Fibroblast of upper back skin (primary cell): ENCODE data around the gene PCBP3.

Experiments used
- DNase-seq: peaks from one replicate; pipeline ENCODE4 v3.0.0-alpha.2; 2013

Gene PCBP3

GRCh38 chr21:45867041-45867666 lies 223.6 kb downstream of the PCBP3 start:
- DNase-seq: no peak

DNA sequence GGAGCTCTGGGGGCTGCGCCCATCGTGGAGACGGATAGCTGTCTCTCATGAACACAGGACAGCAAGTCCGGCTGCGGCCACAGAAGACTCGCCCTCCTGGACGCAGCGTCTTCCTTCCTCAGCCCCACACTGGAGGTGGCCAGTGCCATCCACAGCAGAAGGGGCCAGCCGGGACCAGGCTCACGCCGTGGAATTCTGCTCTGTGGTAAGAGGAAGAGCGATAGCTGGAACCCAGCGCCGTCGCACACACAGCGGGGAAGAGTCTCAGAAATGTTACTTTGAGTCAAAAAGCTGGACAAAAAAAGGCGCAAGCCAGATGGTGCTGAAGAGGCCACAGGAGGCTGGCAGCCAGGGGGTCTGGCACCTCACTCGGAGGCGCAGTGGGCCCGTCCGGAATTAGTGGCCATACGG lies 224.2 kb downstream of the PCBP3 start:
- no peak for DNase-seq

DNA sequence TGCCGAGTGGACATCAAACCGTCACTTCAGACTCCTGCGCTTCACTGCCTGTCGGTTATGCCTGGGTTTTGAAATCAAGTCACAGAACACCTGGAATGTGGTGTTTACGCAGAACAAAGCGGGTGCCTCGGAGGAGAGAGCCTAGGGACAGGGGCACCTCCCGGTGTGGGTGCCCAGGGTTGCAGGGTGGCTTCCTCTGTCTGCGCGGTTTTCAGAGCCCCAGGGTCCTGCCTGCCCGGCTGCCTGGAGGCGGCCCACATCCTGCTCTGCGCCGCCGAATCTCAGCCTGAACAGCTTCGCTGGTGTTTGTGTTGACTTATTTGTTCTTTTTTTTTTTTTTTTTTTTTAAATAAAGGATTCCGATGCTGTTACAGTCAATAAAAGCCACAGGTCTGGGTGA lies 224.6 kb downstream of the PCBP3 start:
- no peak for DNase-seq

DNA sequence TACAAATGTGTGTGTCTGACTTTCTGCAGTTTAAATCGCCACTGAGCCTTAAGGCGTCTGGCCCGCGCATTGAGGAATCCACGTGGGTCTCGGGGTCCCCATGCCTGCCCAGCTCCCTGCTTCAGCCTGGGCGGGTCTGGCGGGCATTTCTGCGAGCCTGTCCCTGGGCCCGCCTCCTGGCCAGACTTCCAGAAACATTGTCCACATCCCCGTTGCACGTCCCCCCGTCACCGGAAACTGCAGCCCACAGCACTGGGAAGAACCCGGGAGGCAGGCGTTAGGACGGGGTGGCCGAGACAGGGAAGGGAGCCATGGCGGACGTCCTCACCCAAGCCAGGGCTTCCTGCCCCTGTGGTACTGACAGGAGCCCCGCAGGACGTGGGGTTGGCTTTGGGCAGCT lies 225.0 kb downstream of the PCBP3 start:
- no peak for DNase-seq

GRCh38 chr21:45869121-45870007 lies 225.8 kb downstream of the PCBP3 start:
- DNase-seq: peak; percentile 70

DNA sequence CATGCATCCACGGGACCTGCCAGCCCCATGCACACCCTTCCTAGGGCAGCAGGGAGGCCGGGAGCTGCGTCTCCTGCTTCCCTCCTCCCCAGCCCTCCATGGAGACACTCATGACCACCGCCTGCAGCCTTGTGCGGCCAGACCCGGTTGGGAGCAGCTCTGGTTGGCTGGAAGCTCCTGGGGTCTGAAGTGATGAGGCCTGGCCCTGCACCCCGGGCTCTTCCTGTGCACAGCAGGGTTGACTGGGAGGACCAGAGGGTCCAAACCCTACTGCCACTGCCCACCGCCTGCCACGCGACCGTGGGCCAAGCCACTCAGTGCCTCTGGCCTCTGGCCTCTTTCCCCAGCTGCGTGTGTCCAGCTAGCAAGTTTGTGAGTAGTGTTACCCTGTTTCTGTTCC lies 226.9 kb downstream of the PCBP3 start:
- no peak for DNase-seq

DNA sequence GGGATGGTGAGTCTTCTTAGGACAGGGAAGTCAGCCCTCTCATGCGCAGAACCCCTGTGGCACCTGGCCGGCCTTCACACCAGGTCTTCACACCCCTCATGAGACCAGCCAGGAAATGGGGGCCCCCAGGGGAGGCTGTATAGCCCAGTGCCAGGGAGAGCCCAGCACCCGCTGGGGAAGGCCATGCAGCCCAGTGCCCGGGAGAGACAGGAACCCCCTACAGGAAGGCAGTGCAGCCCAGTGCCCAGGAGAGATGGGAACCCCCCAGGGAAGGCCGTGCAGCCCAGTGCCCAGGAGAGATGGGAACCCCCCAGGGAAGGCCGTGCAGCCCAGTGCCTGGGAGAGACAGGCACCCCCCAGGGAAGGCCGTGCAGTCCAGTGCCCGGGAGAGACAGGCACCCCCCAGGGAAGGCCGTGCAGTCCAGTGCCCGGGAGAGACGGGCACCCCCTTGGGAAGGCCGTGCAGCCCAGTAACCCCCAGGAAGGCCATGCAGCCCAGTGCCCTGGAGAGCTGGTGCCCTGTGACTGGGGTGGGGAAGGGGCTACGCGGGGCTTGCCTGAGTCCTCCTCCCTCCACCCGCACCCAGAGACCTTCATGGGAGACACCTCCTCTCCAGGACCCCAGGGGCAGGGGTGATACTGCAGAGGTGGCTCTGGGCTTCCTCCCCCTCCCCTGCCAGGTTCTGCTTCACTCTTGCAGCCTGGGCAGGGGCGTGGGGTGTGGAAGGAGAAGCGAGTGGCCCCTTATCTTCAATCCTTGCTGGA lies 227.5 kb downstream of the PCBP3 start:
- DNase-seq: no peak

DNA sequence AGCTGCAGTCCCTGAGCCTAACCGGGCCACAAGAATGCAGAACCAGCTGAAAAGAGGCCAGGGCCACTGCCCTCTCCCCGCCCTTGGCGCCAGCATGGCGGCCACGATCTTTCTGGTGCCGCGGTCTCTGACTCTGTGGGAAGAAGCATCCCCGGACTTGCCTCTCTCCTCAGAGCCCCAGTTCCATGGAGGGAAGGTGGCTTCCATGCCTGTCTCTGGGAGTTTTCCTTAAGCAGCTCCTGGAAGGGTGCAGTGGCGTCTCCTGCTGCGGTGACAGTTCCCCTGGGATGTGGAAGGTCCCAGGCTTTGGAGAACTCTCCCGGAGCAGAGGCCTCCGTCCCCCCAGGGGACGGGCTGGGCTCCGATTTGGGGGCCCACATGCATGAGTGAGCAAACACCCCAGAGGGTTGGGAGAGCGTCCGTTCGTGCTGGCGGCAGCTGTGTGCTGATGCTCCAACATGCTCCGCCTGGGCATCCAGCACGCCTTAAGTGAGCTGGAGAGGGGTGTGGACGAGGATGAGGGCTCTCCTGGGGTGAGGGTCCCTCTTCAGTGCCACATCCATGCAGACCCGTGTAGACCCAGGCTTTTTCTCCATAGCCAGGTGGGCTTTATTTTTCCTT lies 228.2 kb downstream of the PCBP3 start:
- no peak for DNase-seq

DNA sequence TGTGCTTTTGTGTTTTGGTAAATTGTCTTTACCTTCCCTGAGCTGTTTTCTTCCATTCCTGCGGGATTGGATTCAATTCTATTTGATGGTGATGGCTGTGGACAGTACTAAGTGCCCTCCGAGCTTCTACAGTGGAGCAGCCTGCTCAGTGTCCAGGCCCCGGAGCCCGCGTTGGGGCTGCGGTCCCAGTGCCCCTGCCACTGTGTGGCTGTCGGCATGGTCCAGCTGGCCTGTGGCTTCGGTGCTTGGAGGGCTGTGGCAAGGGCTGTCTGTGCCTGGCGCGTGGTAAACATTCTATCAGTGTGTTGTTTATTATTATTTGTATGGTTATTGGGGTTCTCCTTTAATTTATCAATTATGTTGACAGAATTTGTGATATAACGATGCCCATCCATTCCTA lies 228.9 kb downstream of the PCBP3 start:
- DNase-seq: no peak

GRCh38 chr21:45872902-45873301 lies 229.4 kb downstream of the PCBP3 start:
- no peak for DNase-seq

DNA sequence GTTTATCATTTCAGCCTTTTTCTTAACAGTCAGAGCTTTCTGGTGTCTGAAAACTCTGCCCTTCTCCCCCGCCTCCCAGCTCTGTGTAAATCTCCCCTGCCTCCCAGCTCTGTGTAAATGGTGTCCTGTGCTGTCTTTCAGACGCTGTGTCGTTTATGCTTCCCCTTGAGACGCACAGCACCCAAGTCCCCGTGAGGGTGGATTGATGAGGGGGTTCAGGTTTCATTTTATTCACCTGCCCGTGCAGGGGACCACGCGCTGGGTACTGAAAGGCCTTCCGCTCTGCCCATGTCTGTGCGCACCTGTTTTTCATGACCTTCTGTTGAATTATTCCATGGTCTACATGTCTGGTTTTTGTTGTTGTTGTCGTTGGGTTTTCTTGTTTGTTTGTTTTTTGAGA lies 229.9 kb downstream of the PCBP3 start:
- no peak for DNase-seq

DNA sequence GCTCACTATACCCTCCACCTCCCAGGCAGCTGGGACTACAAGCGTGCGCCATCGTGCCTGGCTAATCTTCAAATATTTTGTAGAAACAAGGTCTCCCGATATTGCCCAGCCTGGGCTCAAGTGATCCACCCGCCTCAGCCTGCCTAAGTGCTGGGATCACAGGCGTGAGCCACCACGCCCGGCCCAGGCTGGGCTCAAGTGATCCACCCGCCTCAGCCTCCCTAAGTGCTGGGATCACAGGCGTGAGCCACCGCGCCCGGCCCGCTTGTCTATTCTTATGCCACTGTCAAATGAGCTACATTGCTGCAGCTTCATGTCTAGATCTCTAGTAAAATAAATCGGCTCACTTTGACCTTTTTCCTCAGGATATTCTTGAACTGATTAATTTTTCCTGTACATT lies 230.3 kb downstream of the PCBP3 start:
- DNase-seq: no peak

GRCh38 chr21:45874716-45875415 lies 231.3 kb downstream of the PCBP3 start:
- peak; percentile 98 for DNase-seq

DNA sequence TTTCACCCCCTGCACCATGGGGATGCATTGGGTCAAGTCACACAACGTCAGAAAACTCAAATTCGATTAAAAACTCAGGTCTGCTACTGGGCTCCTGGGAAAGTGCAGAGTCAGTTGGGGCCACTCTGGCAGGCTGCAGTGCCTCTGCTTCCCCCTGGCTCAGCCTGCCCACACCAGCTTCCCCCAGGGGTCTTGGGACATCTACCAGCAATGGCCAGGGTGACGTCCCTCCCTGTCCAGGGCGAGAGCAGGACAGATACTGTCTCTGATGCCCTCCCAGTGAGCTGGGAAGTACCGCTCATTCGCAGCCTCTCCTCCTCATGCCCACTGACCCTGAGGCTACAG lies 231.9 kb downstream of the PCBP3 start:
- DNase-seq: no peak

DNA sequence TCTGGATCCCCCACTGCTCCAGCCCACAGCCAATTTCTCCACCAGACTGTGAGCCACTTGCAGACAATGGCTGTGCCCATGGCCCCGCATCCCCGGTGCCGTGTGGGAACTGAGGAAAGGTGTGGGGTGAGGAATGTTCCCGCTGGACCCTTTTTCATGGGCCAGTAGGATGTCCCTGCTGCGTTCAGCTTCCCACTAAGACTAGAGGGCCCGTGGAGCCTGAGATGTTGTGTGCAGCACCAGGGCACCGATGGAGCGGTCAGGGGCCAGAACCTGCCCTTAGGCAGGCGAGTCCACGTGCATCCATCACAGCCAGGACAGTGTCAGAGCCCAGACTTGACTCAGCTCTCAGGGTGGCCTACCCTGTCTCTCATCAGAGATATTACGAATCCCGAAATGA lies 232.4 kb downstream of the PCBP3 start:
- no peak for DNase-seq

DNA sequence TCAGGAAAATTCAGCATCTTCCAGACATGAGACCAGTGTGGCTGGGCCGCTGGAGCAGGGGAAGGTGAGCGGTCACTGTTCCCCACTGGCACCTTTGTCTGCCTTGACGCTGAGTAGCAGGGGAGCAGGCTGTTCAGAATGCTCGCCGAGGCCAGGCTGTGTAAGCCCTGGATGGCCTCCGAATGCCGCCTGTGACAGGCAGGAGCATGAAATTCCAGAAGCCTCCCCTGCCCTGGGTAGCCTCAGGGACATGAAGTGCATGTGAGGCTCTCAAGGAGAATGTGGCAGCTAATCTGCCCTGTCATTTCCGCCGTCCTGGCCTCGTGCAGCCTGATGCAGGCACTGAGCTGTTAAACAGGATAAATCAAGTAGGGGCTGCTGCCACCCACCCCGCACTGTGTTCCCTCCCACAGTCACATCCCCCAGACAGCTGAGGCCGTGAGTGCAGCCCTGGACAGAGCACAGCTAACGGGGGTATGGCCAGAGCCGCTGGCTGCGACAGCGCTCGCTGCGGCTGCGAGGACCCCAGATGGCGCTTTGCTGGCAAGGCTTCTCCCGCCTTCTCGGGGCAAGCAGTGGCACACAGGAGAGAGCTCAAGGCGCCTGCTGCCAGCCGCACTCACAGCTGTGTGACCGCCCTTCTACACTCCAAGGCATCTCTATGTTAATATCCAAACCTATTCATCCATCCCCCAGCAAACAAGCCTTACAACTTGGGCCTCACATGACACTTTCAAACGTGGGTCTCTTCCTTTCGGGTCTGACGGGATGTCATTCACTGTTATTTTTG lies 233.1 kb downstream of the PCBP3 start:
- peak; percentile 15 for DNase-seq

- DNase-seq: no peak
These were observed 233.6 kb downstream of the PCBP3 start for GRCh38 chr21:45877171-45877438.

DNA sequence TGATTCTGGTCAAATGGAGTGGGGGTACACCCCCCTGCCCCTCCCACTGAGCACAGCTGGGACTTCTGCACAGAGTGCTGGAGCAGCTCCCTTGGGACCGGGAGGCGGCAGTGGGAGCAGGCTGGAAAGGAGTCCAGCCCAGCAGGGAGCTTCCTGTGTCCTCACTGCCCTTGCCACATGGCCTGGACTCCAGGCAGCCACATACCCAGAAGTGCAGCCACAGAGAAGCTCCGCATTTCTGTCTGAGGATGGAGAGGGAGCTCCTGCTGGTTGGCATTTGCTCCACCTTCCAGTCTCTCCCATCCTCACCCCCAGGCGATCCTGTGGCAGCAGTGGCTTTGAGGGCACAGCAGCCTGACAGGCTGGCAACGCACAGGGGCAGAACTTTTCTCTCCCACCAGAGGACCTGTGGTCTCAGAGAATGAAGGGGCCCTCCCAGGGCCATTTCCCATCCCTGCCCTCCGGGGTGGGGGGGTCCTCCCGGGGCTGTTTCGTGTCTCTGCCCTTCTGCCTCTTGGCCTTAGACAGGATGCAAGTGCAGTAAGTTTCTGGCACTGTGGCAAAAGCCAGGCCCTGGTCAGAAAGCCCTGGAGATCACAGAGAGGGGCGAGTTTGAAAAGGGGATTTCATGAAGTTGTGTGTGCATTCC lies 234.4 kb downstream of the PCBP3 start:
- DNase-seq: peak; percentile 40

DNA sequence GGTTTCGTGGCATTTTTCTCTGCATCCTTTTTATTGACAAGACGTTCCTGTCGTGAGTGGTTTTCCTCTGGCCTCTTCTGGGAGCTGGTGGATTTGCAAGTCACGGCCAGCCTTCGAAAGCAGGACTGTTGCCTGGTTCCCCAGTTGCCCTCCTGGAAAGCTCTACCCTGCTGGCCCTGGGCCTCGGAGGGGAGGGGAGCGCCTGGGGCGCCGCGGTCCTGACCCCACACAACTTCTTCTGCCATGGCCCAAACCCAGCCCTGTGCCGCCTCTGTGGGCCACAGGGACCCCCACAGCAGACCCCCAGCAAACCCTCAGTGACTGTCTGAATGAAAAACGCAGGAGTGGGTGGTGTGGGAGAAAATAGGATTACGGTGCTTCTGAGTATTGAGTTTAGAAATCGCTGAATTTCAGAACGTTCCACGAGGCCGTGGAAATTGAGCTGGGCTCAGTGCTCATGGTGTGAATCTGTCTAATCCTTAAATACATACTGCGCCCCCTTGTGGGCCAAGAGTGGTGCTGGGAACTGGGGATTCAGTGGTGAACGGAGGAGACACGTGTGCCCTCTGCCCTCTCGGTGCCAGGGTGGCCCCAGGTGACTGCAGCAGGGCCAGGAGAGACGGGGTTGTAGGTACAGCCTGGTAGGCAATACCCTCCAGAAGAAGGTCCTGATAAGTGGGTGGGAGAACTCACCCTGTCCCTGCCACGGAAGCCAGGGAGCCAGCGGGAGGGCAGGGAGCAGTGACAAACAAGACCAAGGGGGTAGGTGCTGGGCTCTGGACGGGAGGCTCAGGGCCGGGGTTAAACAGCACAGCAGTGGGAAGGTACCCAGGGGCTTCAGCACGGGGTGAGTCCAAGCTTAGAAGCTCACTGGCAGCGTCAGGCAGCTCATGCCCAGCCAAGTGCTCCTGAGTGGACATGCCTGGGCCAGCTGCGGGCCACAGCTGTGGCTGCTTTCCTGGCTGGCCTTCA lies 236.9 kb downstream of the PCBP3 start:
- peak; percentile 83 for DNase-seq

DNA sequence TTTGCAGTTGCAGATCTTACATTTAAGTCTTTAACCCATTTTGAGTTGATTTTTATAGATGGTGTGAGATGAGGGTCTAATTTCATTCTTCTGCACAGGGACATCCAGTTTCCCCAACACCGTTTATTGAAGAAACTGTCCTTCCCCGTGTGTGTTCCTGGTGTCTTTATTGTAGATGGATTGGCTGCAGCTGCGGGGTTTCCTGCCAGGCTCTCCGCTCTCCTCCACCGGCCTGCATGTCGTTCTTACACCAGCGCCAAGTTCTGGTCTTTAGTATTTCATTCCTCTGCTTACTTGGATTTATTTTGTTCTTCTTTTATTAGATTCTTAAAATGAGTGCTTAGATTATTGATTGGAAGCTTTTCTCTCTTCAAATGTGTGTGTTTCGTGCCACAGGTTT lies 239.1 kb downstream of the PCBP3 start:
- no peak for DNase-seq
